K562 (cell line): ENCODE data around the gene RNF151. TPM values are rescaled to one million over a fixed set of nuclear protein-coding genes. Genes with fewer than 3 reads are reported as not detected.
A peak's percentile ranks its signal among the peaks of the same experiment; 100 is the strongest.

Experiments
- KLF1 ChIP-seq: fragments of 450-650 bp; IDR thresholded peaks from 2 replicates; pipeline ENCODE4 v1.6.1; 2016; ENCODE audit warnings: missing genetic modification characterization, missing compliant biosample characterization
- LEF1 ChIP-seq: fragments of 450-650 bp; IDR thresholded peaks from 2 replicates; pipeline ENCODE4 v1.6.1; 2016; ENCODE audit warnings: mild to moderate bottlenecking
- MCM3 ChIP-seq: fragments of 450-650 bp; IDR thresholded peaks from 2 replicates; pipeline ENCODE4 v1.6.1; 2016
- NUFIP1 ChIP-seq: fragments of 450-650 bp; IDR thresholded peaks from 2 replicates; pipeline ENCODE4 v1.6.1; 2018; ENCODE audit not compliant: partially characterized antibody
- RAD51 ChIP-seq: fragments of 450-650 bp; IDR thresholded peaks from 2 replicates; pipeline ENCODE4 v1.7.1; 2016; ENCODE audit warnings: low read depth, mild to moderate bottlenecking, borderline replicate concordance
- RBFOX2 ChIP-seq: fragments of 200-400 bp; formaldehyde crosslinking; IDR thresholded peaks from 2 replicates; pipeline ENCODE4 v1.6.1; 2017; ENCODE audit warnings: low read depth, mild to moderate bottlenecking, low read length, moderate library complexity
- RBM17 ChIP-seq: fragments of 200-400 bp; formaldehyde crosslinking; IDR thresholded peaks from 2 replicates; pipeline ENCODE4 v1.6.1; 2017; ENCODE audit warnings: low read depth, mild to moderate bottlenecking, low read length, borderline replicate concordance
- SIRT6 ChIP-seq: IDR thresholded peaks from one replicate; pipeline ENCODE4 v1.6.1; 2012; ENCODE audit warnings: low read depth, mild to moderate bottlenecking, control low read depth, inconsistent platforms, low read length, moderate library complexity
- polyA plus RNA-seq, 8 experiments: library from polyadenylated mRNA; depleted of rRNA in 4 of 8; stranded (reverse) in 5 of 8; unstranded in 3 of 8; fragments of >200 nt; fragmentation: Nextera tagmentation in 2 of 8; fragmentation: Illumina TruSeq in 1 of 8; extraction: Ambion mirVana in 2 of 8; extraction: Trizol in 1 of 8; gene quantifications; 2 replicates each; pipeline versions ENCODE4 v1.2.1 to v1.2.3, GENCODE V29; 2011 to 2014; ENCODE audit warnings: inconsistent platforms in 1 of 8, missing spikeins in 1 of 8
- total RNA-seq, 7 experiments: library from RNA; depleted of rRNA in 6 of 7; stranded (reverse); fragments of >200 nt in 6 of 7; fragmentation: Illumina TruSeq in 2 of 7; extraction: Trizol in 2 of 7; gene quantifications; 2 replicates each; pipeline versions ENCODE4 v1.2.1 to v1.2.3, GENCODE V29; 2011 to 2021; ENCODE audit warnings: low replicate concordance in 1 of 7
- TF ChIP-seq, protein P1 (sequence below): sonication (generic); formaldehyde crosslinking; IDR thresholded peaks from 2 replicates; pipeline ENCODE4 v1.8.0; 2022; ENCODE audit warnings: mild to moderate bottlenecking, missing genetic modification reagents
- TF ChIP-seq, protein P2 (sequence below): fragments of 250-450 bp; sonication (Bioruptor Pico); IDR thresholded peaks from 2 replicates; pipeline ENCODE4 v1.6.1; 2021; ENCODE audit warnings: mild to moderate bottlenecking
- TF ChIP-seq, protein P3 (sequence below): fragments of 250-450 bp; sonication (Bioruptor Pico); IDR thresholded peaks from 2 replicates; pipeline ENCODE4 v1.8.0; 2021; ENCODE audit warnings: moderate library complexity, mild to moderate bottlenecking, inconsistent platforms
- TF ChIP-seq, protein P4 (sequence below): fragments of 250-450 bp; sonication (Bioruptor Pico); IDR thresholded peaks from 2 replicates; pipeline ENCODE4 v1.5.0; 2022; ENCODE audit warnings: mild to moderate bottlenecking
- TF ChIP-seq, protein P5 (sequence below): fragments of 250-450 bp; sonication (Bioruptor Pico); IDR thresholded peaks from 2 replicates; pipeline ENCODE4 v1.8.0; 2021; ENCODE audit warnings: moderate library complexity, mild to moderate bottlenecking, inconsistent platforms
- TF ChIP-seq, protein P6 (sequence below), 3 experiments: IDR thresholded peaks in 2 of 3; conservative IDR thresholded peaks in 1 of 3; 2 replicates each; pipeline ENCODE4 v1.5.1; 2011 to 2012; ENCODE audit warnings: low read length in 3 of 3, mild to moderate bottlenecking in 3 of 3, control low read depth in 2 of 3, improper control_type of control experiment in 1 of 3, inconsistent platforms in 1 of 3, low read depth in 1 of 3, mixed read lengths in 1 of 3, moderate library complexity in 1 of 3; ENCODE audit not compliant: insufficient read depth in 2 of 3
- TF ChIP-seq, protein P7 (sequence below): sonication (generic); formaldehyde crosslinking; IDR thresholded peaks from 2 replicates; pipeline ENCODE4 v1.8.0; 2022; ENCODE audit warnings: mild to moderate bottlenecking, missing genetic modification reagents

Gene RNF151
- total and polyA plus RNA-seq, 9 of the 15 experiments (the other 6 are each of a cell fraction or from before 2014, with no cell fraction given) = not detected

DNA sequence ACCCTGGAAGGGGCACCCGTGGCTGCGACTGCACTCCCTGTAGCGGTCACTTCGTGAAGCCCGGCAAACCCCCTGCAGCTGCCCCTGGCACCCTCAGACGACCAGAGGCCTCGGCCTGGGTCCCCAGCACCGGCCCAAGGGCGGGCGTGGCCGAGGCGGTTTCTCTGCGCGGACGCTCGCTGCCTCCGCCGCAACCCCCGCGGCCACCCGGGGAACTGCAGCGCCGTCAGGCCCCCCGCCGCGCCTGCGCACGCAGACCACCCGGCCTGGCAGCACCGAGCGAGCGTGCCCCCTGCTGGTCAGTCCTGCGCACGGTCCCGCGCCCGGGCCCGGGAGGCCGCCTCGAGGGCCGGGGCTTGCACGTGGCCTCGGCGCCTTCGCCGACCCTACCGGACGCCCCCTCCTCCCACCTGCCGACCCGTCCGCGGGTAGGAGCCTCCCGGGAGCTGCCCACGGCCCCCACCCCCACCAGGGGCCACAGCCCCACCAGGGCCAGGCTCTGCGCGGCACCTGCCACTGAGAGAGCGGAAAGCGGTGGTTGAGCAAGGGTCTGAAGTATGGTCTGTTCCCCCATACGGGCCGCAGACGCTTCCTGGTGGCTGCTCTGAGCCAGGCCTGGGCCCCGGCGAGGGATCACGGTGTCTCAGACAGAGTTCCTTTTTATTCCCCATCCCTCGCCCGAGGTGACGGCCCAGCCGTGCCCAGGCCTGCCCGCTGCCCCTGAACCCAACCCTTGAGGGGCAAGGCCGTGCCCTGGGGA, 36.9 kb upstream of the RNF151 start (continued):
- TF ChIP-seq NUFIP1 = no peak
- TF ChIP-seq, protein P1, sequence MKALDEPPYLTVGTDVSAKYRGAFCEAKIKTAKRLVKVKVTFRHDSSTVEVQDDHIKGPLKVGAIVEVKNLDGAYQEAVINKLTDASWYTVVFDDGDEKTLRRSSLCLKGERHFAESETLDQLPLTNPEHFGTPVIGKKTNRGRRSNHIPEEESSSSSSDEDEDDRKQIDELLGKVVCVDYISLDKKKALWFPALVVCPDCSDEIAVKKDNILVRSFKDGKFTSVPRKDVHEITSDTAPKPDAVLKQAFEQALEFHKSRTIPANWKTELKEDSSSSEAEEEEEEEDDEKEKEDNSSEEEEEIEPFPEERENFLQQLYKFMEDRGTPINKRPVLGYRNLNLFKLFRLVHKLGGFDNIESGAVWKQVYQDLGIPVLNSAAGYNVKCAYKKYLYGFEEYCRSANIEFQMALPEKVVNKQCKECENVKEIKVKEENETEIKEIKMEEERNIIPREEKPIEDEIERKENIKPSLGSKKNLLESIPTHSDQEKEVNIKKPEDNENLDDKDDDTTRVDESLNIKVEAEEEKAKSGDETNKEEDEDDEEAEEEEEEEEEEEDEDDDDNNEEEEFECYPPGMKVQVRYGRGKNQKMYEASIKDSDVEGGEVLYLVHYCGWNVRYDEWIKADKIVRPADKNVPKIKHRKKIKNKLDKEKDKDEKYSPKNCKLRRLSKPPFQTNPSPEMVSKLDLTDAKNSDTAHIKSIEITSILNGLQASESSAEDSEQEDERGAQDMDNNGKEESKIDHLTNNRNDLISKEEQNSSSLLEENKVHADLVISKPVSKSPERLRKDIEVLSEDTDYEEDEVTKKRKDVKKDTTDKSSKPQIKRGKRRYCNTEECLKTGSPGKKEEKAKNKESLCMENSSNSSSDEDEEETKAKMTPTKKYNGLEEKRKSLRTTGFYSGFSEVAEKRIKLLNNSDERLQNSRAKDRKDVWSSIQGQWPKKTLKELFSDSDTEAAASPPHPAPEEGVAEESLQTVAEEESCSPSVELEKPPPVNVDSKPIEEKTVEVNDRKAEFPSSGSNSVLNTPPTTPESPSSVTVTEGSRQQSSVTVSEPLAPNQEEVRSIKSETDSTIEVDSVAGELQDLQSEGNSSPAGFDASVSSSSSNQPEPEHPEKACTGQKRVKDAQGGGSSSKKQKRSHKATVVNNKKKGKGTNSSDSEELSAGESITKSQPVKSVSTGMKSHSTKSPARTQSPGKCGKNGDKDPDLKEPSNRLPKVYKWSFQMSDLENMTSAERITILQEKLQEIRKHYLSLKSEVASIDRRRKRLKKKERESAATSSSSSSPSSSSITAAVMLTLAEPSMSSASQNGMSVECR (CRISPR knock-in tag) = peak; percentile 76
- TF ChIP-seq, protein P2, sequence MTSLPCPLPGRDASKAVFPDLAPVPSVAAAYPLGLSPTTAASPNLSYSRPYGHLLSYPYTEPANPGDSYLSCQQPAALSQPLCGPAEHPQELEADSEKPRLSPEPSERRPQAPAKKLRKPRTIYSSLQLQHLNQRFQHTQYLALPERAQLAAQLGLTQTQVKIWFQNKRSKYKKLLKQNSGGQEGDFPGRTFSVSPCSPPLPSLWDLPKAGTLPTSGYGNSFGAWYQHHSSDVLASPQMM (CRISPR knock-in tag) = no peak
- no peak for TF ChIP-seq RBM17
- TF ChIP-seq, protein P3, sequence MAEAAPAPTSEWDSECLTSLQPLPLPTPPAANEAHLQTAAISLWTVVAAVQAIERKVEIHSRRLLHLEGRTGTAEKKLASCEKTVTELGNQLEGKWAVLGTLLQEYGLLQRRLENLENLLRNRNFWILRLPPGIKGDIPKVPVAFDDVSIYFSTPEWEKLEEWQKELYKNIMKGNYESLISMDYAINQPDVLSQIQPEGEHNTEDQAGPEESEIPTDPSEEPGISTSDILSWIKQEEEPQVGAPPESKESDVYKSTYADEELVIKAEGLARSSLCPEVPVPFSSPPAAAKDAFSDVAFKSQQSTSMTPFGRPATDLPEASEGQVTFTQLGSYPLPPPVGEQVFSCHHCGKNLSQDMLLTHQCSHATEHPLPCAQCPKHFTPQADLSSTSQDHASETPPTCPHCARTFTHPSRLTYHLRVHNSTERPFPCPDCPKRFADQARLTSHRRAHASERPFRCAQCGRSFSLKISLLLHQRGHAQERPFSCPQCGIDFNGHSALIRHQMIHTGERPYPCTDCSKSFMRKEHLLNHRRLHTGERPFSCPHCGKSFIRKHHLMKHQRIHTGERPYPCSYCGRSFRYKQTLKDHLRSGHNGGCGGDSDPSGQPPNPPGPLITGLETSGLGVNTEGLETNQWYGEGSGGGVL (CRISPR knock-in tag) = no peak
- peak; percentile 71 for TF ChIP-seq RBFOX2
- no peak for TF ChIP-seq RAD51
- no peak for TF ChIP-seq SIRT6
- TF ChIP-seq MCM3 = no peak
- TF ChIP-seq, protein P4, sequence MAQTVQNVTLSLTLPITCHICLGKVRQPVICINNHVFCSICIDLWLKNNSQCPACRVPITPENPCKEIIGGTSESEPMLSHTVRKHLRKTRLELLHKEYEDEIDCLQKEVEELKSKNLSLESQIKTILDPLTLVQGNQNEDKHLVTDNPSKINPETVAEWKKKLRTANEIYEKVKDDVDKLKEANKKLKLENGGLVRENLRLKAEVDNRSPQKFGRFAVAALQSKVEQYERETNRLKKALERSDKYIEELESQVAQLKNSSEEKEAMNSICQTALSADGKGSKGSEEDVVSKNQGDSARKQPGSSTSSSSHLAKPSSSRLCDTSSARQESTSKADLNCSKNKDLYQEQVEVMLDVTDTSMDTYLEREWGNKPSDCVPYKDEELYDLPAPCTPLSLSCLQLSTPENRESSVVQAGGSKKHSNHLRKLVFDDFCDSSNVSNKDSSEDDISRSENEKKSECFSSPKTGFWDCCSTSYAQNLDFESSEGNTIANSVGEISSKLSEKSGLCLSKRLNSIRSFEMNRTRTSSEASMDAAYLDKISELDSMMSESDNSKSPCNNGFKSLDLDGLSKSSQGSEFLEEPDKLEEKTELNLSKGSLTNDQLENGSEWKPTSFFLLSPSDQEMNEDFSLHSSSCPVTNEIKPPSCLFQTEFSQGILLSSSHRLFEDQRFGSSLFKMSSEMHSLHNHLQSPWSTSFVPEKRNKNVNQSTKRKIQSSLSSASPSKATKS = no peak
- TF ChIP-seq KLF1 = peak; percentile 37; the same call in 1 of the 2 replicates
- TF ChIP-seq, protein P5, sequence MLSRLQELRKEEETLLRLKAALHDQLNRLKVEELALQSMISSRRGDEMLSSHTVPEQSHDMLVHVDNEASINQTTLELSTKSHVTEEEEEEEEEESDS = no peak
- no peak for TF ChIP-seq LEF1
- TF ChIP-seq, protein P6, sequence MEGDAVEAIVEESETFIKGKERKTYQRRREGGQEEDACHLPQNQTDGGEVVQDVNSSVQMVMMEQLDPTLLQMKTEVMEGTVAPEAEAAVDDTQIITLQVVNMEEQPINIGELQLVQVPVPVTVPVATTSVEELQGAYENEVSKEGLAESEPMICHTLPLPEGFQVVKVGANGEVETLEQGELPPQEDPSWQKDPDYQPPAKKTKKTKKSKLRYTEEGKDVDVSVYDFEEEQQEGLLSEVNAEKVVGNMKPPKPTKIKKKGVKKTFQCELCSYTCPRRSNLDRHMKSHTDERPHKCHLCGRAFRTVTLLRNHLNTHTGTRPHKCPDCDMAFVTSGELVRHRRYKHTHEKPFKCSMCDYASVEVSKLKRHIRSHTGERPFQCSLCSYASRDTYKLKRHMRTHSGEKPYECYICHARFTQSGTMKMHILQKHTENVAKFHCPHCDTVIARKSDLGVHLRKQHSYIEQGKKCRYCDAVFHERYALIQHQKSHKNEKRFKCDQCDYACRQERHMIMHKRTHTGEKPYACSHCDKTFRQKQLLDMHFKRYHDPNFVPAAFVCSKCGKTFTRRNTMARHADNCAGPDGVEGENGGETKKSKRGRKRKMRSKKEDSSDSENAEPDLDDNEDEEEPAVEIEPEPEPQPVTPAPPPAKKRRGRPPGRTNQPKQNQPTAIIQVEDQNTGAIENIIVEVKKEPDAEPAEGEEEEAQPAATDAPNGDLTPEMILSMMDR (IDR thresholded peaks at IDR 0.05 in 2 of 3, conservative IDR thresholded peaks at IDR 0.05 in 1 of 3; ENCODE audit: insufficient read depth in 2 of 3, low read depth in 1 of 3, low read length in 3 of 3) = peak; percentile 79 to 99 (median 98)
- TF ChIP-seq, protein P7, sequence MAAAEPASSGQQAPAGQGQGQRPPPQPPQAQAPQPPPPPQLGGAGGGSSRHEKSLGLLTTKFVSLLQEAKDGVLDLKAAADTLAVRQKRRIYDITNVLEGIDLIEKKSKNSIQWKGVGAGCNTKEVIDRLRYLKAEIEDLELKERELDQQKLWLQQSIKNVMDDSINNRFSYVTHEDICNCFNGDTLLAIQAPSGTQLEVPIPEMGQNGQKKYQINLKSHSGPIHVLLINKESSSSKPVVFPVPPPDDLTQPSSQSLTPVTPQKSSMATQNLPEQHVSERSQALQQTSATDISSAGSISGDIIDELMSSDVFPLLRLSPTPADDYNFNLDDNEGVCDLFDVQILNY (CRISPR knock-in tag) = peak; percentile 59; the same call in 1 of the 2 replicates
